ENCODE measurements around the gene CCDC122.

The CCDC122 gene

DNA sequence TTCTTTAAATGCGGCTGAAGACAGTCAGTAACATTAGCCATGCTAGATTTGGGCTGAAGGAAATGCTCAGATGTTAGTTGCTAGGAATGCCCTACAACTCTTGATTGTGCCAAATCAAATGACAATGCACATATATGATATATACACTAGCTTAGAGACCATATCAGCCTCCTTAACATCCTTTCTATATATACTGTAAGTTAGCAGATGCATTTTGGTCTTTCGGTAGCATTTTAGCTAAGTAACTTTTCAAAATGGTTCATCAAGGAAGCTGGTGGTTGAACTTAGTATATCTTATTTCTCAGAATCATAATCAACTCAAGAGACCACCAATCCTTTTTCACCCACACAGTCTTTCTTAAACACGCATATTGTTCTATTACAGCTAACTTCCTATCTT, 78.7 kb downstream of the CCDC122 start:
- Histone ChIP-seq H3K9me3 (ENCODE audit: control insufficient read depth in 1 of 2, low read length in 2 of 2) (no peaks in the 10 kb centered on the region), H3K4me1 (ENCODE audit: control insufficient read depth in 1 of 2, insufficient read depth in 2 of 2, low read length in 2 of 2) (peaks cover 0 to 11% of the 10 kb centered on the region in 2 donors), H3K27me3 (ENCODE audit: low read depth, low read length) (no peaks in the 10 kb centered on the region), H3K36me3 (ENCODE audit: control insufficient read depth in 1 of 2, insufficient read depth in 2 of 2, low read length in 2 of 2) (no peaks in the 10 kb centered on the region), H3K4me3 (ENCODE audit: low read depth in 1 of 2, low read length in 2 of 2) (no peak overlapping the region), H3K27ac (ENCODE audit: low read length) (no peak overlapping the region)

- peaks cover 0 to under 1% of the 10 kb centered on the region in 2 donors for H3K4me1 ChIP-seq (ENCODE audit: control insufficient read depth in 1 of 2, insufficient read depth in 2 of 2, low read length in 2 of 2)
- no peaks in the 10 kb centered on the region for H3K9me3 ChIP-seq (ENCODE audit: control insufficient read depth in 1 of 2, low read length in 2 of 2)
- H3K4me3 ChIP-seq (ENCODE audit: low read depth in 1 of 2, low read length in 2 of 2): no peak overlapping the region
- H3K27me3 ChIP-seq (ENCODE audit: low read depth, low read length): no peaks in the 10 kb centered on the region
- H3K27ac ChIP-seq (ENCODE audit: low read length): no peak overlapping the region
- H3K36me3 ChIP-seq (ENCODE audit: control insufficient read depth in 1 of 2, insufficient read depth in 2 of 2, low read length in 2 of 2): no peaks in the 10 kb centered on the region
These were observed 80.3 kb downstream of the CCDC122 start for GRCh38 chr13:43799191-43799590.

DNA sequence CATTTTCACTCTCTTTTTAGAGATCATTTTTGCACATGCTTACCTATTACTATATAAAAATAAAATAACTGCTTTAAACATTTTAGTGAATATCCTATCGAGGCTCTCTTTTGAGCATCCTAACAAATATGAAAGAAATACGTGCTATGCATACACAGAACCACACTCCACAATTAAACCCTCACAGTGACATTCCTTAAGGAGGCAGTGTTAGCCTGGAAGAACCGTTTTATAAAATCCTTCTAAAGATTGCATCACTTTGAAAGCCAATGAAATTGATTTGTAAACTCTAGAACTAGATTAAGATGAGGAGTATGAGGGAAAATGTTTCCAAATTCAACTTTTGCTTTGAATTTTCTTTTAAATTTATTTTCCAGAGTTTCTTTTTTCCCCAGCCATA, 81.7 kb downstream of the CCDC122 start:
- H3K4me3 ChIP-seq (ENCODE audit: low read depth in 1 of 2, low read length in 2 of 2): no peak overlapping the region
- no peaks in the 10 kb centered on the region for H3K27me3 ChIP-seq (ENCODE audit: low read depth, low read length)
- no peaks in the 10 kb centered on the region for H3K36me3 ChIP-seq (ENCODE audit: control insufficient read depth in 1 of 2, insufficient read depth in 2 of 2, low read length in 2 of 2)
- H3K4me1 ChIP-seq (ENCODE audit: control insufficient read depth in 1 of 2, insufficient read depth in 2 of 2, low read length in 2 of 2): no peaks in the 10 kb centered on the region
- H3K27ac ChIP-seq (ENCODE audit: low read length): no peak overlapping the region
- H3K9me3 ChIP-seq (ENCODE audit: control insufficient read depth in 1 of 2, low read length in 2 of 2): no peaks in the 10 kb centered on the region

DNA sequence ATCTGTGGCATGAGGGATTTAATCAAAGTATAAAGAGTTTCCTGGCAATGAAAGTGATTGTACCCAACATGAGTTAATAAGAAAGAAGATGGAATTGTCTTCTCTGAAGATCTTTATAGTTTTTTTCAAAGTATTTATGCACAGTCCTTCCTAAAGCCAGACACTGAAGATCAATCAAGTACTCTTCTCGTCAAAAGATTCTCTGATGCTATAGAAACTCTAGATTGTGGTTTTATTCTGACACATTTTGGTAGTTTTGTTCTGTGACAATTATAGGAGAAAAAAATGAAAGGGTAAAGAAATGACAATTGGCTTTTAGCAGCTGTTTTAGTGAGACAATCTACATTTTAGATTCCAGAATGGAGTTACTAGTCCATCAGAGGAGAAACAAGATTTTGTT, 82.4 kb downstream of the CCDC122 start:
- Histone ChIP-seq H3K36me3 (ENCODE audit: control insufficient read depth in 1 of 2, insufficient read depth in 2 of 2, low read length in 2 of 2) (no peaks in the 10 kb centered on the region), H3K4me3 (ENCODE audit: low read depth in 1 of 2, low read length in 2 of 2) (no peak overlapping the region), H3K27me3 (ENCODE audit: low read depth, low read length) (no peaks in the 10 kb centered on the region), H3K27ac (ENCODE audit: low read length) (no peak overlapping the region), H3K9me3 (ENCODE audit: control insufficient read depth in 1 of 2, low read length in 2 of 2) (no peaks in the 10 kb centered on the region), H3K4me1 (ENCODE audit: control insufficient read depth in 1 of 2, insufficient read depth in 2 of 2, low read length in 2 of 2) (no peaks in the 10 kb centered on the region)

DNA sequence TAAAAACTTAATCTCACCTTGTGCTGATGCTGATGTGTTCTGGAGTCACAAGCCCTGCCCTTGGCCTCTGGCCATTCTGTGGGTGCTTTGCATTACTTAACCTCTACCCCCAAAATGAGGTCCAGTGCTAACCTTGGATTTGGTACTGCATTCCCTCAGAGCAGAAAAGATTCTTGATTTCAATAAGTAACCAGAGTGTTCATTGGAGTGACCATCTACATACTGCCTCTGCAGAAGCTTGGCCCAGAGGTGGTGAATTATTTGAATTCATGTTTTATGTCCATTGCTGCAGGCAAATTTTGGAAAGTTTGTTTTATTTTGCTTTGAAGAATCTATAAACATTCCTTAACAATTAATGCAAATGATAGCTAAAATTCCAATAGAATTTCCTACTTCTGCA, 85.1 kb downstream of the CCDC122 start:
- no peak overlapping the region for H3K4me3 ChIP-seq (ENCODE audit: low read depth in 1 of 2, low read length in 2 of 2)
- H3K27ac ChIP-seq (ENCODE audit: low read length): no peak overlapping the region
- no peaks in the 10 kb centered on the region for H3K4me1 ChIP-seq (ENCODE audit: control insufficient read depth in 1 of 2, insufficient read depth in 2 of 2, low read length in 2 of 2)
- H3K27me3 ChIP-seq (ENCODE audit: low read depth, low read length): no peaks in the 10 kb centered on the region
- no peaks in the 10 kb centered on the region for H3K36me3 ChIP-seq (ENCODE audit: control insufficient read depth in 1 of 2, insufficient read depth in 2 of 2, low read length in 2 of 2)
- H3K9me3 ChIP-seq (ENCODE audit: control insufficient read depth in 1 of 2, low read length in 2 of 2): no peaks in the 10 kb centered on the region

DNA sequence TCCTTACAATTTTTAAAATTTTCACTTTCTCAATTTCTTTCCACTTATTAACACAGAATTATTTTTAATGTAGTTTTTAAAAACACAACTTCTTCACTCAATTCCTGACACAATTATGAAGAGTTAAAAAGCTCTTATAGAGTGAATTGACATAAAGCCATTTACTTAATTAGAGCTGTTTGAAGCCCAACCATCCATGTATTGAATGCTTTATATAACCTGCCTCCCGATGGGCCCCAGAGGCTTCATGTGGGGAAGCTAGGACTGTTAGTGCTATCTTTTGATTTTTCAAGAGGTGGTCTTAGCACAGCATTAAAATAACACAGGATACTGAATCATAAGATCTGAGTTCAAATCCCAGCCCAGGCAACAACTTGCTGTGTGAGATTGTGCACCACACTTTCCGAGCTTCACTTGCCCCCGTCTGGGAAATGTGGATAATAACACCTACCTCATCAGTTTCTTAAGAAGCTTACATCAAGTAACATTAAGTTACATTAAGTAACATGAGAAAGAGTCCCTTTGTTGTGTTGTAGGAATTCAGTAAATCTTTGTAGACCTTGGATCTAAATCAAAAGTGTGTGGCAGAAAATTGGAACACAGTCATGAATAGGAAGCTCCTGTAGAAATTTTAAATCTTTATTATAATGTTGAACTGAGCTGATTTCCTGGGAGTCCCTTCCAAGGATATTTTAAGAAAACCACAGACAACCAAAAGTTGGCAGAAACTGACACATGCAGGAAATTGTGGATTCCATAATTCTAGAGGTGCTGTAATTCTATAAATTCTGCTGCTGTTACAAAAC, 87.3 kb downstream of the CCDC122 start:
- no peaks in the 10 kb centered on the region for H3K9me3 ChIP-seq (ENCODE audit: control insufficient read depth in 1 of 2, low read length in 2 of 2)
- no peaks in the 10 kb centered on the region for H3K27me3 ChIP-seq (ENCODE audit: low read depth, low read length)
- no peak overlapping the region for H3K27ac ChIP-seq (ENCODE audit: low read length)
- no peaks in the 10 kb centered on the region for H3K36me3 ChIP-seq (ENCODE audit: control insufficient read depth in 1 of 2, insufficient read depth in 2 of 2, low read length in 2 of 2)
- peaks cover 0 to 5% of the 10 kb centered on the region in 2 donors for H3K4me1 ChIP-seq (ENCODE audit: control insufficient read depth in 1 of 2, insufficient read depth in 2 of 2, low read length in 2 of 2)
- H3K4me3 ChIP-seq (ENCODE audit: low read depth in 1 of 2, low read length in 2 of 2): no peak overlapping the region

DNA sequence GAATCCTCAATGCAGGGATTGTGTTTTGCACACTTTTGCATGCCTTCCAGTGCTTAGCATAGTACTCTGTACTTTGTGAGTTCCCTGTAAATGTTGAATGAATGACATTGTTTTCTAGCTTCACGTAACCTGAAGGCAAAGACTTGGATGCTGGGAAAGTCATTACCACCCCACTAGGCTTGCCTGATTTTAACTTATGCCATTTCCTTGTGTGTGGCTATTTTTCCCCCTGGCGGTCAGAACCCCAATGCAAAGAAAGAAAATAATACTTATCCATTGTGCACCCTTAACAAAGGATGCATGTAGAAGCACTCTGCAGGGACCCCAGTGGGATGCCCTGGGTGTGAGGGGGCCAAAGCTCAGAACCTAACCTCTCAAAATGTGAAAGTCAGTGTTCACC, 91.5 kb downstream of the CCDC122 start:
- H3K27me3 ChIP-seq (ENCODE audit: low read depth, low read length): no peaks in the 10 kb centered on the region
- H3K4me1 ChIP-seq (ENCODE audit: control insufficient read depth in 1 of 2, insufficient read depth in 2 of 2, low read length in 2 of 2): peaks cover 0 to 31% of the 10 kb centered on the region in 2 donors
- no peaks in the 10 kb centered on the region for H3K36me3 ChIP-seq (ENCODE audit: control insufficient read depth in 1 of 2, insufficient read depth in 2 of 2, low read length in 2 of 2)
- H3K9me3 ChIP-seq (ENCODE audit: control insufficient read depth in 1 of 2, low read length in 2 of 2): no peaks in the 10 kb centered on the region
- H3K4me3 ChIP-seq (ENCODE audit: low read depth in 1 of 2, low read length in 2 of 2): peak overlapping the region in 1 of 2 donors; percentile 80
- H3K27ac ChIP-seq (ENCODE audit: low read length): no peak overlapping the region

DNA sequence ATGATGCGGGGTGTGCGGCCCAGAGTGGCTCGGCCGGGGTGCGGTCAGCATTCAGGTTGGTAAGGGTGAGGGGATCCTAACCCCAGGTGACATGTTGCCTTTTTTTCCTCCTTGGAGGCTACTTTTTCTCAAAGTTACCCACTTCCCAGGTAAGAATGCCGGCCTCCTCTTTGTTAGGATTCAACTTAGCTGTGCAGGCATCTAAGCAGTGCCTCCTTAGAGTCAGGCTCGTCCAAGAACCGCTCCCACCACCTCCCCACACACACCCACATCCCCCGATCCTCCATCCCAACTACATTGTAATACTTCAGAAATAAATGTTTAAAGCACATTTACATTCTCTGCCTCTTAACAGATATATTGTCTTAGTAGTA, 92.0 kb downstream of the CCDC122 start:
- H3K4me1 ChIP-seq (ENCODE audit: control insufficient read depth in 1 of 2, insufficient read depth in 2 of 2, low read length in 2 of 2): peaks cover 0 to 31% of the 10 kb centered on the region in 2 donors
- H3K36me3 ChIP-seq (ENCODE audit: control insufficient read depth in 1 of 2, insufficient read depth in 2 of 2, low read length in 2 of 2): no peaks in the 10 kb centered on the region
- H3K4me3 ChIP-seq (ENCODE audit: low read depth in 1 of 2, low read length in 2 of 2): peak overlapping the region; percentile 54 to 80
- H3K9me3 ChIP-seq (ENCODE audit: control insufficient read depth in 1 of 2, low read length in 2 of 2): no peaks in the 10 kb centered on the region
- H3K27ac ChIP-seq (ENCODE audit: low read length): peak overlapping the region; percentile 28
- no peaks in the 10 kb centered on the region for H3K27me3 ChIP-seq (ENCODE audit: low read depth, low read length)

- Histone ChIP-seq H3K27ac (ENCODE audit: low read length) (peak within 1 kb of the TSS; percentile 28), H3K27me3 (ENCODE audit: low read depth, low read length) (no peaks in the 10 kb centered on the region), H3K36me3 (ENCODE audit: control insufficient read depth in 1 of 2, insufficient read depth in 2 of 2, low read length in 2 of 2) (no peaks in the 10 kb centered on the region), H3K4me3 (ENCODE audit: low read depth in 1 of 2, low read length in 2 of 2) (peak within 1 kb of the TSS; percentile 54 to 80), H3K4me1 (ENCODE audit: control insufficient read depth in 1 of 2, insufficient read depth in 2 of 2, low read length in 2 of 2) (peaks cover 0 to 31% of the 10 kb centered on the region in 2 donors), H3K9me3 (ENCODE audit: control insufficient read depth in 1 of 2, low read length in 2 of 2) (no peaks in the 10 kb centered on the region)
These were observed 92.6 kb downstream of the CCDC122 start, which contains the start of gene ENOX1 for GRCh38 chr13:43786766-43787517. TSS of gene ENOX1 (minus strand) at chr13:43786972.

DNA sequence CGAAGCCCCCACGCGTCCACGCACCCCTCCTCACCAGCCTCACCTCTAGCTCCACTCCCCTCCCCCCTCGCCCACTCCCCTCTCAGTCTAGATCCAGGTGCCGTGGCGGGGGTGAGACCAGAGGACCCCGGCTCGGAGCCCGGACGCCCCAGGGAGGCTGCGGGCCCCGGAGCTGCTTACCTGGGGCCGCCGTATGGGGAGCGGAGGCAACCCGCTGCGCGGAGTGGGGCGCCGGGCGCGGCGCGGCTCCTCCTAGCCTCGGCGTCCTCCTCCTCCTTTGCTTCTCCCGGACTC, 93.1 kb downstream of the CCDC122 start:
- Histone ChIP-seq H3K9me3 (ENCODE audit: control insufficient read depth in 1 of 2, low read length in 2 of 2) (no peaks in the 10 kb centered on the region), H3K4me1 (ENCODE audit: control insufficient read depth in 1 of 2, insufficient read depth in 2 of 2, low read length in 2 of 2) (peaks cover 0 to 31% of the 10 kb centered on the region in 2 donors), H3K27ac (ENCODE audit: low read length) (no peak overlapping the region), H3K27me3 (ENCODE audit: low read depth, low read length) (no peaks in the 10 kb centered on the region), H3K36me3 (ENCODE audit: control insufficient read depth in 1 of 2, insufficient read depth in 2 of 2, low read length in 2 of 2) (no peaks in the 10 kb centered on the region), H3K4me3 (ENCODE audit: low read depth in 1 of 2, low read length in 2 of 2) (peak overlapping the region; percentile 54 to 80)

All from muscle layer of duodenum (tissue), 2 donors.